Muscle of arm (tissue), 12 donors: ENCODE data around the gene WAC. TPM values are rescaled to one million over a fixed set of nuclear protein-coding genes. Genes with fewer than 3 reads are reported as not detected.
"Not testable (repeated sequence)": the region's sequence is repeated elsewhere in the genome, so short reads cannot be mapped to it uniquely, and the experiment has no call there.

ENCODE experiments used
- DNase-seq: peaks from one replicate; pipeline ENCODE4 v3.0.0-alpha.2; 2013
- polyA plus RNA-seq, 12 donors: library from polyadenylated mRNA; unstranded; fragments of 120-200 nt; gene quantifications; one replicate each; pipeline ENCODE4 v1.2.1, GENCODE V29; 2013; ENCODE audit not compliant: insufficient read length in 12 of 12

The WAC gene
- polyA plus RNA-seq, 12 donors = 79.8 to 180 (median 99.2) TPM; not detected in 1

GRCh38 chr10:28561531-28561930, 28.6 kb downstream of the WAC start:
- no peak for DNase-seq

- DNase-seq = no peak
These were observed 32.0 kb downstream of the WAC start for GRCh38 chr10:28564905-28565304.

GRCh38 chr10:28566458-28567015, 33.6 kb downstream of the WAC start:
- peak; percentile 32 for DNase-seq

- no peak for DNase-seq
These were observed 36.7 kb downstream of the WAC start for GRCh38 chr10:28569506-28570159.

- no peak for DNase-seq
These were observed 37.7 kb downstream of the WAC start for GRCh38 chr10:28570598-28570997.

GRCh38 chr10:28571265-28571664, 38.3 kb downstream of the WAC start:
- DNase-seq = no peak

GRCh38 chr10:28574214-28574613, 41.3 kb downstream of the WAC start:
- DNase-seq = not testable (repeated sequence)

- no peak for DNase-seq
These were observed 42.9 kb downstream of the WAC start for GRCh38 chr10:28575852-28576251.

GRCh38 chr10:28577506-28577905, 44.6 kb downstream of the WAC start:
- no peak for DNase-seq

- DNase-seq = no peak
These were observed 45.5 kb downstream of the WAC start for GRCh38 chr10:28578454-28578853.

- no peak for DNase-seq
These were observed 47.9 kb downstream of the WAC start for GRCh38 chr10:28580825-28581224.

GRCh38 chr10:28581916-28582315, 49.0 kb downstream of the WAC start:
- no peak for DNase-seq

- no peak for DNase-seq
These were observed 52.2 kb downstream of the WAC start for GRCh38 chr10:28585076-28585475.

- DNase-seq = no peak
These were observed 53.3 kb downstream of the WAC start for GRCh38 chr10:28586176-28586575.

GRCh38 chr10:28587270-28587969, 54.5 kb downstream of the WAC start:
- DNase-seq = peak; percentile 41

GRCh38 chr10:28587970-28588290, 55.0 kb downstream of the WAC start:
- DNase-seq = no peak

GRCh38 chr10:28592953-28593352, 60.0 kb downstream of the WAC start:
- DNase-seq = no peak

GRCh38 chr10:28593811-28594210, 60.9 kb downstream of the WAC start:
- no peak for DNase-seq

GRCh38 chr10:28594406-28594805, 61.5 kb downstream of the WAC start:
- DNase-seq = no peak

- no peak for DNase-seq
These were observed 62.7 kb downstream of the WAC start for GRCh38 chr10:28595613-28596012.

- no peak for DNase-seq
These were observed 67.1 kb downstream of the WAC start for GRCh38 chr10:28600056-28600455.

GRCh38 chr10:28601012-28601411, 68.1 kb downstream of the WAC start:
- no peak for DNase-seq
